ENCODE measurements around the gene NFATC1. TPM values are rescaled to one million over a fixed set of nuclear protein-coding genes. Genes with fewer than 3 reads are reported as not detected.

Gene NFATC1
- total RNA-seq, 3 donors from 2014 or later (not counting 1 experiment from before 2014, with no cell fraction given), result 35.8 to 47.4 (median 37.1) TPM

- intact Hi-C loops (cut with micrococcal nuclease), result no loop called here
- Mint-ChIP-seq H3K4me3 (no peak overlapping the region), H3K27me3 (ENCODE audit: low read depth in 2 of 2) (peaks cover 0 to 5% of the 10 kb centered on the region in 2 donors), H3K4me1 (peaks cover 33 to 39% of the 10 kb centered on the region in 2 donors), H3K9me3 (no peaks in the 10 kb centered on the region), H3K36me3 (no peaks in the 10 kb centered on the region), H3K27ac (no peak overlapping the region)
- peaks cover 43% of the 10 kb centered on the region for H3K4me1 ChIP-seq (ENCODE audit: control insufficient read depth, insufficient read depth, low read length)
- peaks cover 8% of the 10 kb centered on the region for H3K36me3 ChIP-seq (ENCODE audit: control insufficient read depth, insufficient read depth, low read length)
- H3K4me3 ChIP-seq (ENCODE audit: low read length), result no peak overlapping the region
- no peak for TF ChIP-seq CTCF (IDR thresholded peaks at IDR 0.05)
- no peak overlapping the region for H3K27ac ChIP-seq (ENCODE audit: low read length)
- no peaks in the 10 kb centered on the region for H3K9me3 ChIP-seq (ENCODE audit: control insufficient read depth, insufficient read depth, low read length)
- ATAC-seq (no peak), DNase-seq (peak in 1 of 2 donors; percentile 8)
- H3K27me3 ChIP-seq (ENCODE audit: control insufficient read depth, insufficient read depth, low read length), result no peaks in the 10 kb centered on the region
- 97% methylated on average over 36 of the region's 36 CpGs for WGBS (ENCODE audit: insufficient coverage)
Observed at GRCh38 chr18:79510731-79511241, 115.1 kb downstream of the NFATC1 start.

GRCh38 chr18:79511271-79511670 is 115.5 kb downstream of the NFATC1 start:
- peaks cover 39% of the 10 kb centered on the region for H3K4me1 ChIP-seq (ENCODE audit: control insufficient read depth, insufficient read depth, low read length)
- no peak for ATAC-seq
- intact Hi-C loops (cut with micrococcal nuclease), result no loop called here
- WGBS (ENCODE audit: insufficient coverage), result 98% methylated on average over 21 of the region's 21 CpGs
- no peaks in the 10 kb centered on the region for H3K9me3 ChIP-seq (ENCODE audit: control insufficient read depth, insufficient read depth, low read length)
- peaks cover 8% of the 10 kb centered on the region for H3K36me3 ChIP-seq (ENCODE audit: control insufficient read depth, insufficient read depth, low read length)
- H3K27ac ChIP-seq (ENCODE audit: low read length), result no peak overlapping the region
- H3K36me3 Mint-ChIP-seq, result no peaks in the 10 kb centered on the region
- TF ChIP-seq CTCF (IDR thresholded peaks at IDR 0.05), result no peak
- H3K27me3 ChIP-seq (ENCODE audit: control insufficient read depth, insufficient read depth, low read length), result no peaks in the 10 kb centered on the region
- no peaks in the 10 kb centered on the region for H3K9me3 Mint-ChIP-seq
- peaks cover 0 to 5% of the 10 kb centered on the region in 2 donors for H3K27me3 Mint-ChIP-seq (ENCODE audit: low read depth in 2 of 2)
- no peak for DNase-seq
- no peak overlapping the region for H3K27ac Mint-ChIP-seq
- no peak overlapping the region for H3K4me3 Mint-ChIP-seq
- peaks cover 28 to 36% of the 10 kb centered on the region in 2 donors for H3K4me1 Mint-ChIP-seq
- no peak overlapping the region for H3K4me3 ChIP-seq (ENCODE audit: low read length)

GRCh38 chr18:79511671-79512301 is 116.1 kb downstream of the NFATC1 start:
- DNase-seq (peak in 1 of 2 donors; percentile 9), ATAC-seq (no peak)
- H3K36me3 Mint-ChIP-seq, result no peaks in the 10 kb centered on the region
- intact Hi-C loops (cut with micrococcal nuclease), result no loop called here
- WGBS (ENCODE audit: insufficient coverage), result 94% methylated on average over 32 of the region's 32 CpGs
- no peak overlapping the region for H3K4me3 ChIP-seq (ENCODE audit: low read length)
- H3K27ac Mint-ChIP-seq, result no peak overlapping the region
- H3K4me1 ChIP-seq (ENCODE audit: control insufficient read depth, insufficient read depth, low read length), result peaks cover 33% of the 10 kb centered on the region
- TF ChIP-seq CTCF (IDR thresholded peaks at IDR 0.05), result no peak
- no peaks in the 10 kb centered on the region for H3K9me3 ChIP-seq (ENCODE audit: control insufficient read depth, insufficient read depth, low read length)
- no peak overlapping the region for H3K27ac ChIP-seq (ENCODE audit: low read length)
- peaks cover 0 to 5% of the 10 kb centered on the region in 2 donors for H3K27me3 Mint-ChIP-seq (ENCODE audit: low read depth in 2 of 2)
- peaks cover 23 to 36% of the 10 kb centered on the region in 2 donors for H3K4me1 Mint-ChIP-seq
- no peak overlapping the region for H3K4me3 Mint-ChIP-seq
- H3K36me3 ChIP-seq (ENCODE audit: control insufficient read depth, insufficient read depth, low read length), result peaks cover 8% of the 10 kb centered on the region
- H3K27me3 ChIP-seq (ENCODE audit: control insufficient read depth, insufficient read depth, low read length), result no peaks in the 10 kb centered on the region
- no peaks in the 10 kb centered on the region for H3K9me3 Mint-ChIP-seq
